HFFc6 (cell line): ENCODE results near the gene SEC14L1. TPM values are rescaled to one million over a fixed set of nuclear protein-coding genes. Genes with fewer than 3 reads are reported as not detected.

Experiments used
- DNase-seq: peaks from one replicate; pipeline ENCODE4 v3.0.0-alpha.2; 2018
- H3K27ac Mint-ChIP-seq: 2 replicates; pipeline ENCODE4 v1.8.0; 2020; ENCODE audit warnings: mild to moderate bottlenecking, mixed read lengths
- H3K27me3 Mint-ChIP-seq: 2 replicates; pipeline ENCODE4 v1.8.0; 2021; ENCODE audit warnings: mild to moderate bottlenecking, moderate library complexity, mixed read lengths; ENCODE audit not compliant: insufficient read depth
- H3K36me3 Mint-ChIP-seq: 2 replicates; pipeline ENCODE4 v1.8.0; 2021; ENCODE audit warnings: low read depth, mixed read lengths
- H3K4me1 Mint-ChIP-seq: 2 replicates; pipeline ENCODE4 v1.8.0; 2020; ENCODE audit warnings: low read depth, mixed read lengths
- H3K4me3 Mint-ChIP-seq: 2 replicates; pipeline ENCODE4 v1.8.0; 2020; ENCODE audit warnings: mild to moderate bottlenecking, moderate library complexity, mixed read lengths
- H3K9me3 Mint-ChIP-seq: 2 replicates; pipeline ENCODE4 v1.8.0; 2020; ENCODE audit warnings: mild to moderate bottlenecking, mixed read lengths
- total RNA-seq, 6 experiments: library from RNA; stranded (reverse); fragmentation: NEBNext Ultra II Directional; extraction: Animal tissue kit (Norgen Biotek cat#: 25700); gene quantifications; 2 replicates in 1 of 6; 3 replicates in 5 of 6; pipeline ENCODE4 v1.2.3, GENCODE V29; 2021
- TF ChIP-seq, protein P1 (sequence below): fragments of 200-600 bp; sonication (generic); IDR thresholded peaks from 2 replicates; pipeline ENCODE4 v1.5.0; 2021; ENCODE audit warnings: antibody characterized with exemption, mild to moderate bottlenecking

SEC14L1 gene
- total RNA-seq, 6 experiments from 2014 or later = 63.0 to 91.4 (median 75.0) TPM

DNA sequence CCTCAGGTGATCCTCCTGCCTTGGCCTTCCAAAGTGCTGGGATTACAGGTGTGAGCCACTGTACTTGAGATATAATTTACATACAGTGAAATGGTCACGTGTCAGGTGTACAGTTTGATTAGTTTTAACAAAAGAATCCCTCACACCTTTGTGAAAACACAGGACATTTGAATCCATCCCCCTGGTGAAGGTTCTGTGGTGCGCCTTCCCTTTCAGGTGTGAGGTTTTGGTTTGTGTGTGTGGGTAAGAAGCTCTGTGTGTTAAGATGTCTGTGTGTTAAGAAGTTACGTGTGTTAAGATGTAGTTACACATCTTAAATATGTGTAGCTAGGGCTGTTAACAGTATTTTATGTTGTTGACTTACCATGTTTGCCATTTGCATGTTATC lies 4.4 kb downstream of the SEC14L1 start:
- Mint-ChIP-seq H3K27me3 (peaks cover 2% of the 10 kb centered on the region; the same call in 1 of the 2 replicates), H3K4me1 (peaks cover 76% of the 10 kb centered on the region), H3K36me3 (peaks cover 52% of the 10 kb centered on the region), H3K9me3 (no peaks in the 10 kb centered on the region), H3K27ac (peak overlapping the region; percentile 89), H3K4me3 (peak overlapping the region; percentile 66)
- TF ChIP-seq, protein P1, sequence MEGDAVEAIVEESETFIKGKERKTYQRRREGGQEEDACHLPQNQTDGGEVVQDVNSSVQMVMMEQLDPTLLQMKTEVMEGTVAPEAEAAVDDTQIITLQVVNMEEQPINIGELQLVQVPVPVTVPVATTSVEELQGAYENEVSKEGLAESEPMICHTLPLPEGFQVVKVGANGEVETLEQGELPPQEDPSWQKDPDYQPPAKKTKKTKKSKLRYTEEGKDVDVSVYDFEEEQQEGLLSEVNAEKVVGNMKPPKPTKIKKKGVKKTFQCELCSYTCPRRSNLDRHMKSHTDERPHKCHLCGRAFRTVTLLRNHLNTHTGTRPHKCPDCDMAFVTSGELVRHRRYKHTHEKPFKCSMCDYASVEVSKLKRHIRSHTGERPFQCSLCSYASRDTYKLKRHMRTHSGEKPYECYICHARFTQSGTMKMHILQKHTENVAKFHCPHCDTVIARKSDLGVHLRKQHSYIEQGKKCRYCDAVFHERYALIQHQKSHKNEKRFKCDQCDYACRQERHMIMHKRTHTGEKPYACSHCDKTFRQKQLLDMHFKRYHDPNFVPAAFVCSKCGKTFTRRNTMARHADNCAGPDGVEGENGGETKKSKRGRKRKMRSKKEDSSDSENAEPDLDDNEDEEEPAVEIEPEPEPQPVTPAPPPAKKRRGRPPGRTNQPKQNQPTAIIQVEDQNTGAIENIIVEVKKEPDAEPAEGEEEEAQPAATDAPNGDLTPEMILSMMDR = no peak
- DNase-seq = no peak

DNA sequence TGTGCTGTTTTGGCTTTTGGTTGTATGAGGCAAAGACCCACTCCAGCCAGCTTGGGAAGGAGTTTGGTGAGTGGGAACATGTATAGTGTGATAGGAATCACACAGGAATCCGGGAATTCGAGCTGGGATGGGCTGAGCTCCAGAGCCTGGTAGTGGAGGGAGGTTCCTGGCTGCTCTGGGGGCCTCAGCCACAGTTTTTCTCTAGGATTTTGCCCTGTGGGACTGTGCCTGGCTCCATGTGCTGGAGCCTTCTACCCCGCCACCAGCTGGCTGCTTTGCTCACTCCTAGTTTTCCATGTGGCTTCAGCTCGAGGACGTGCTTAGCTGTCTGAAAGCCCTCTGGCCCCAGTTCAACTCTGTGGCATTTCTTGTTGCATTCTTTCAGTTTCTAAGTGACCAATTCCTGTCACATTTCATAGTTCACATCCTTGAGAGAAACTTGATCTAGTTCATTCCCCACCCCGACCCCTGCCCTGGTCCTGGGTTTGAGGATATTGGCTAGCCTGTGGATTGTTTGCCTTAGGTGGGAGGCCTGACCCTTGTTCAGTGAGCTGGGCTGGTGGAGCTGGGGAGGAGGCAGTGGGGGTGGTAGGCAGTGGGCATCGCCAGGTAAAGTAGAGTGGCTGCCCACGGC lies 5.0 kb downstream of the SEC14L1 start:
- DNase-seq = peak; percentile 75
- Mint-ChIP-seq H3K4me1 (peaks cover 81% of the 10 kb centered on the region), H3K9me3 (no peaks in the 10 kb centered on the region), H3K36me3 (peaks cover 57% of the 10 kb centered on the region), H3K4me3 (peak overlapping the region; percentile 66), H3K27ac (peak overlapping the region; percentile 89), H3K27me3 (peaks cover 2% of the 10 kb centered on the region; the same call in 1 of the 2 replicates)
- TF ChIP-seq, protein P1 = peak; percentile 60

DNA sequence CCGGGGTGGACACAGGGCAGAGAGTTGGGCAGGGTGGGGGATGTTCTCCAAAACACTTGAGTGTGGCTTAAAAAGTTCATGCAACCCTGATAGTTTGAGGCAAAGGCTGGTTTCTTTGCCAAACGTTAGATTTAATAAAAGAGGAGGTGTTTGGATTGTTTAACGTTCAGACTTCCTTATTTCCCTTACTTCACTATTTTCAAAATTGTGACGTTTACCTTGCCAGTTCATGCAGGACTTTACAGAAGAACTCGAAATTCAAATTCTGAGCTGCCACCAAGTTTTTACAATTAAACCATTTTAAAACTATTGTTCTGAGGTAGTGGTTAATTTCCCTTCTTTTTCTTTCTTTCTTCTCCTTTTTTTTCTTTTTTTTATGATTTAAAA lies 5.5 kb downstream of the SEC14L1 start:
- peaks cover 85% of the 10 kb centered on the region for H3K4me1 Mint-ChIP-seq
- H3K4me3 Mint-ChIP-seq = peak overlapping the region; percentile 66
- TF ChIP-seq, protein P1 = no peak
- H3K36me3 Mint-ChIP-seq = peaks cover 62% of the 10 kb centered on the region
- DNase-seq = no peak
- H3K9me3 Mint-ChIP-seq = no peaks in the 10 kb centered on the region
- peaks cover 2% of the 10 kb centered on the region; the same call in 1 of the 2 replicates for H3K27me3 Mint-ChIP-seq
- H3K27ac Mint-ChIP-seq = peak overlapping the region; percentile 89

DNA sequence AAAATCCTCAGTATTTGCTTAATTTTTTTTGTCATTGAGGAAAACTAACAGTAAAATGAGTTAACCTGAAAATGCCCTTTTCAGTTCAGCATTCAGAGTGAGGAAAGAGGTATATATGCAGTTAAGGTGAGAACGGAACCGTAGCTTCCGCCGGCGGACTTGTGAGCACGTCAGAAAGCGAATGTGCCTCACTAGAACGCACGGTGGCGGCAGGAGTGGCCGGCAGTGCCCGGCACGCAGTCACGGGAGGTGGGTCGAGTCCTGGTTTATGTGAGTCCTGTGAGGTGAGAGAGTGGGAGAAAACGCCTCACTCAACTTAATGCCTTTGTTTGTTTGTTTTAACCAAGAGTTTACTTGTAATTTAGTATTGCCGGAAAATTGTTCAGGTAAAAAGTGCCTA lies 6.1 kb downstream of the SEC14L1 start:
- Mint-ChIP-seq H3K9me3 (no peaks in the 10 kb centered on the region), H3K27me3 (peaks cover 2% of the 10 kb centered on the region; the same call in 1 of the 2 replicates), H3K27ac (peak overlapping the region; percentile 13; the same call in 1 of the 2 replicates), H3K36me3 (peaks cover 59% of the 10 kb centered on the region), H3K4me3 (no peak overlapping the region), H3K4me1 (peaks cover 80% of the 10 kb centered on the region)
- DNase-seq = no peak
- TF ChIP-seq, protein P1 = no peak

DNA sequence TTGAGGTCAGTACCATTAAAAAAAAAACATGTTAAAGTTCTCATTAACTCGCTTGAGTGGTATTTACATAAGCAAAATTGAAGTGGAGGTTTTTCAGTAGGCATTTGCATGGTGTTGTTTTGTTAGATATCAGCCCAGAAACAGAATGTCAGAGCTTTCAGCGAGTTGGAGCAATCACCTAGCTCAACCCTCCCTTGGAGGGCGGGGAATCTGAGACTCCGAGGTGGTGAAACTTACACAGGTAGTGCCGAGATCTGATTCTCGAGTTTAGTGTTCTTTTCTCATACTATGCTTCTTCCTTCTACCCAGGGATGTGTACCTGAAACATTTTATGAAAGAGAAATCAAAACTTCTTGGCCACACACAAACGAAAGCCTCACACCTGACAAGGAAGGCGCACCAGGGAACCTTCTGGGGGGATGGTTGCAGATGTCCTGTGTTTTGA lies 6.6 kb downstream of the SEC14L1 start:
- Mint-ChIP-seq H3K4me1 (peaks cover 75% of the 10 kb centered on the region), H3K36me3 (peaks cover 54% of the 10 kb centered on the region), H3K27me3 (peaks cover 2% of the 10 kb centered on the region; the same call in 1 of the 2 replicates), H3K4me3 (no peak overlapping the region), H3K27ac (no peak overlapping the region), H3K9me3 (no peaks in the 10 kb centered on the region)
- TF ChIP-seq, protein P1 = no peak
- no peak for DNase-seq
